ENCODE results near the gene PRDM16.

Gene PRDM16

GRCh38 chr1:3456449-3456963 lies 387.5 kb downstream of the PRDM16 start:
- Histone ChIP-seq H3K4me2 (ENCODE audit: low read depth, low read length, poor library complexity, severe bottlenecking) (no peak overlapping the region), H3K79me2 (ENCODE audit: insufficient read depth, low read length) (no peaks in the 10 kb centered on the region), H4K20me1 (ENCODE audit: insufficient read depth, low read length, poor library complexity, severe bottlenecking) (no peaks in the 10 kb centered on the region), H3K27me3 (ENCODE audit: insufficient read depth, low read length, poor library complexity, severe bottlenecking) (no peaks in the 10 kb centered on the region), H3K9ac (ENCODE audit: low read depth, low read length, poor library complexity, severe bottlenecking) (no peak overlapping the region), H3K4me1 (ENCODE audit: insufficient read depth, low read length, poor library complexity, severe bottlenecking) (peaks cover 17% of the 10 kb centered on the region), H3K9me2 (replicated peaks; ENCODE audit: low read depth, low read length) (no peaks in the 10 kb centered on the region), H2AFZ (ENCODE audit: low read length) (no peak overlapping the region), H3F3A (ENCODE audit: low read depth) (no peaks in the 10 kb centered on the region), H3K9me3 (ENCODE audit: insufficient read depth, low read depth, low read length) (no peaks in the 10 kb centered on the region), H3K36me3 (ENCODE audit: insufficient read depth, low read length) (no peaks in the 10 kb centered on the region), H3K4me3 (ENCODE audit: low read length, poor library complexity, severe bottlenecking) (no peak overlapping the region)
- no peak for TF ChIP-seq EZH2phosphoT487 (IDR thresholded peaks at IDR 0.05; ENCODE audit: borderline replicate concordance)
- no peak for TF ChIP-seq CTCF (conservative IDR thresholded peaks at IDR 0.05; ENCODE audit: low read length)

GRCh38 chr1:3456964-3457909 lies 388.2 kb downstream of the PRDM16 start:
- Histone ChIP-seq H3F3A (ENCODE audit: low read depth) (no peaks in the 10 kb centered on the region), H3K79me2 (ENCODE audit: insufficient read depth, low read length) (no peaks in the 10 kb centered on the region), H3K9me3 (ENCODE audit: insufficient read depth, low read depth, low read length) (no peaks in the 10 kb centered on the region), H3K4me1 (ENCODE audit: insufficient read depth, low read length, poor library complexity, severe bottlenecking) (peaks cover 17% of the 10 kb centered on the region), H3K36me3 (ENCODE audit: insufficient read depth, low read length) (no peaks in the 10 kb centered on the region), H3K4me3 (ENCODE audit: low read length, poor library complexity, severe bottlenecking) (no peak overlapping the region), H3K4me2 (ENCODE audit: low read depth, low read length, poor library complexity, severe bottlenecking) (no peak overlapping the region), H4K20me1 (ENCODE audit: insufficient read depth, low read length, poor library complexity, severe bottlenecking) (no peaks in the 10 kb centered on the region), H2AFZ (ENCODE audit: low read length) (no peak overlapping the region), H3K9me2 (replicated peaks; ENCODE audit: low read depth, low read length) (no peaks in the 10 kb centered on the region), H3K9ac (ENCODE audit: low read depth, low read length, poor library complexity, severe bottlenecking) (no peak overlapping the region), H3K27me3 (ENCODE audit: insufficient read depth, low read length, poor library complexity, severe bottlenecking) (no peaks in the 10 kb centered on the region)
- TF ChIP-seq EZH2phosphoT487 (IDR thresholded peaks at IDR 0.05; ENCODE audit: borderline replicate concordance): no peak
- TF ChIP-seq CTCF (conservative IDR thresholded peaks at IDR 0.05; ENCODE audit: low read length): no peak

- no peak overlapping the region for H3K9ac ChIP-seq (ENCODE audit: low read depth, low read length, poor library complexity, severe bottlenecking)
- H3F3A ChIP-seq (ENCODE audit: low read depth): no peaks in the 10 kb centered on the region
- TF ChIP-seq EZH2phosphoT487 (IDR thresholded peaks at IDR 0.05; ENCODE audit: borderline replicate concordance) (no peak), CTCF (conservative IDR thresholded peaks at IDR 0.05; ENCODE audit: low read length) (no peak)
- H3K9me3 ChIP-seq (ENCODE audit: insufficient read depth, low read depth, low read length): no peaks in the 10 kb centered on the region
- no peaks in the 10 kb centered on the region for H4K20me1 ChIP-seq (ENCODE audit: insufficient read depth, low read length, poor library complexity, severe bottlenecking)
- H3K27me3 ChIP-seq (ENCODE audit: insufficient read depth, low read length, poor library complexity, severe bottlenecking): no peaks in the 10 kb centered on the region
- no peaks in the 10 kb centered on the region for H3K36me3 ChIP-seq (ENCODE audit: insufficient read depth, low read length)
- no peak overlapping the region for H3K4me3 ChIP-seq (ENCODE audit: low read length, poor library complexity, severe bottlenecking)
- H3K4me2 ChIP-seq (ENCODE audit: low read depth, low read length, poor library complexity, severe bottlenecking): no peak overlapping the region
- no peak overlapping the region for H2AFZ ChIP-seq (ENCODE audit: low read length)
- peaks cover 17% of the 10 kb centered on the region for H3K4me1 ChIP-seq (ENCODE audit: insufficient read depth, low read length, poor library complexity, severe bottlenecking)
- no peaks in the 10 kb centered on the region for H3K9me2 ChIP-seq (replicated peaks; ENCODE audit: low read depth, low read length)
- H3K79me2 ChIP-seq (ENCODE audit: insufficient read depth, low read length): no peaks in the 10 kb centered on the region
These were observed 389.2 kb downstream of the PRDM16 start for GRCh38 chr1:3457910-3458883.
